SK-N-MC (cell line): ENCODE results near the gene DLL1.
"Not testable (repeated sequence)": the region's sequence is repeated elsewhere in the genome, so short reads cannot be mapped to it uniquely, and the experiment has no call there.

Source experiments
- DNase-seq: peaks from one replicate; pipeline ENCODE4 v3.0.0-alpha.2; 2011; ENCODE audit warnings: low read depth, low spot score
- H3K27ac ChIP-seq: fragments of 200-600 bp; sonication (generic); 2 replicates; pipeline ENCODE4 v1.5.1; 2016; ENCODE audit warnings: mixed run types
- H3K36me3 ChIP-seq: fragments of 200-600 bp; sonication (generic); 2 replicates; pipeline ENCODE4 v1.6.1; 2017; ENCODE audit warnings: antibody characterized with exemption, low read length, mixed read lengths; ENCODE audit not compliant: insufficient read depth
- H3K4me3 ChIP-seq: fragments of 200-600 bp; sonication (generic); 2 replicates; pipeline ENCODE4 v1.5.1; 2016
- H3K9ac ChIP-seq: fragments of 200-600 bp; sonication (generic); 2 replicates; pipeline ENCODE4 v1.8.0; 2017; ENCODE audit warnings: mixed run types, mixed read lengths; ENCODE audit not compliant: insufficient read length
- H3K9me3 ChIP-seq: fragments of 200-600 bp; sonication (generic); 2 replicates; pipeline ENCODE4 v1.6.1; 2017; ENCODE audit warnings: low read depth, mild to moderate bottlenecking, antibody characterized with exemption, low read length, moderate library complexity, mixed read lengths
- EZH2 ChIP-seq: fragments of 200-600 bp; sonication (generic); IDR thresholded peaks from one replicate; pipeline ENCODE4 v1.6.1; 2017; ENCODE audit warnings: antibody characterized with exemption
- FOXP2 ChIP-seq: optimal IDR thresholded peaks from 2 replicates; pipeline ENCODE3; 2011; ENCODE audit warnings: mild to moderate bottlenecking, moderate library complexity; ENCODE audit not compliant: insufficient read depth; ENCODE audit errors: extremely low read length, control extremely low read depth
- POLR2AphosphoS5 ChIP-seq: IDR thresholded peaks from 2 replicates; pipeline ENCODE4 v1.6.1; 2012; ENCODE audit warnings: mild to moderate bottlenecking, low read depth, low read length, borderline replicate concordance

DLL1 gene

GRCh38 chr6:170290296-170291128 lies at the start of gene DLL1:
TSS of gene DLL1 (minus strand) at chr6:170291078. CDS start at chr6:170290139, 939 bp downstream.
- H3K9ac ChIP-seq: no peak within 1 kb of the TSS
- H3K27ac ChIP-seq: no peak within 1 kb of the TSS
- H3K36me3 ChIP-seq: no peaks in the 10 kb centered on the region
- H3K4me3 ChIP-seq: peak within 1 kb of the TSS; percentile 83
- H3K9me3 ChIP-seq: no peaks in the 10 kb centered on the region
- DNase-seq: no peak
- TF ChIP-seq FOXP2: no peak
- no peak for TF ChIP-seq EZH2
- TF ChIP-seq POLR2AphosphoS5: no peak

GRCh38 chr6:170335199-170335598 lies 44.3 kb upstream of the DLL1 start:
- DNase-seq, H3K4me3 ChIP-seq: not testable (repeated sequence)

GRCh38 chr6:170329321-170329720 lies 38.4 kb upstream of the DLL1 start:
- H3K27ac ChIP-seq: no peak overlapping the region
- H3K9ac ChIP-seq: no peak overlapping the region
- no peak overlapping the region for H3K4me3 ChIP-seq
- no peak for TF ChIP-seq EZH2
- no peak for TF ChIP-seq FOXP2
- no peak for TF ChIP-seq POLR2AphosphoS5
- no peak for DNase-seq
- H3K36me3 ChIP-seq: peaks cover 43% of the 10 kb centered on the region
- H3K9me3 ChIP-seq: no peaks in the 10 kb centered on the region

More at GRCh38 chr6:170335199-170335598, 44.3 kb upstream of the DLL1 start:
- peaks cover 29% of the 10 kb centered on the region for H3K36me3 ChIP-seq
- not testable (repeated sequence) for H3K9me3 ChIP-seq, H3K27ac ChIP-seq, H3K9ac ChIP-seq

GRCh38 chr6:170317718-170318117 lies 26.8 kb upstream of the DLL1 start:
- Histone ChIP-seq H3K9ac (no peak overlapping the region), H3K36me3 (peaks cover 24% of the 10 kb centered on the region), H3K27ac (0 out of 2 replicates have a peak overlapping the region, but pooled peaks have one; percentile 20), H3K4me3 (no peak overlapping the region), H3K9me3 (no peaks in the 10 kb centered on the region)
- DNase-seq: peak; percentile 18
- TF ChIP-seq FOXP2 (no peak), POLR2AphosphoS5 (no peak), EZH2 (no peak)

- H3K36me3 ChIP-seq: peaks cover 24% of the 10 kb centered on the region
- H3K9me3 ChIP-seq: no peaks in the 10 kb centered on the region
These were observed 26.2 kb upstream of the DLL1 start for GRCh38 chr6:170317076-170317475.

GRCh38 chr6:170316071-170316470 lies 25.2 kb upstream of the DLL1 start:
- no peak overlapping the region for H3K9ac ChIP-seq
- H3K9me3 ChIP-seq: no peaks in the 10 kb centered on the region
- peaks cover 27% of the 10 kb centered on the region for H3K36me3 ChIP-seq
- no peak for DNase-seq
- no peak overlapping the region for H3K4me3 ChIP-seq
- no peak for TF ChIP-seq EZH2
- TF ChIP-seq POLR2AphosphoS5: no peak
- TF ChIP-seq FOXP2: no peak
- no peak overlapping the region for H3K27ac ChIP-seq

More at GRCh38 chr6:170317076-170317475, 26.2 kb upstream of the DLL1 start:
- H3K9ac ChIP-seq: no peak overlapping the region
- DNase-seq: no peak
- 0 out of 2 replicates have a peak overlapping the region, but pooled peaks have one; percentile 20 for H3K27ac ChIP-seq
- TF ChIP-seq EZH2 (no peak), FOXP2 (no peak), POLR2AphosphoS5 (no peak)
- H3K4me3 ChIP-seq: no peak overlapping the region

GRCh38 chr6:170314983-170315382 lies 24.1 kb upstream of the DLL1 start:
- Histone ChIP-seq H3K4me3 (no peak overlapping the region), H3K9ac (no peak overlapping the region), H3K9me3 (no peaks in the 10 kb centered on the region), H3K36me3 (peaks cover 25% of the 10 kb centered on the region), H3K27ac (no peak overlapping the region)
- no peak for DNase-seq
- TF ChIP-seq FOXP2: no peak
- TF ChIP-seq POLR2AphosphoS5: no peak
- TF ChIP-seq EZH2: no peak

GRCh38 chr6:170313716-170314295 lies 22.9 kb upstream of the DLL1 start:
- no peak overlapping the region for H3K9ac ChIP-seq
- H3K27ac ChIP-seq: no peak overlapping the region
- peaks cover 21% of the 10 kb centered on the region for H3K36me3 ChIP-seq
- H3K9me3 ChIP-seq: no peaks in the 10 kb centered on the region
- no peak for DNase-seq
- no peak for TF ChIP-seq FOXP2
- TF ChIP-seq EZH2: no peak
- TF ChIP-seq POLR2AphosphoS5: no peak
- no peak overlapping the region for H3K4me3 ChIP-seq

GRCh38 chr6:170312876-170313275 lies 22.0 kb upstream of the DLL1 start:
- Histone ChIP-seq H3K9ac (no peak overlapping the region), H3K9me3 (no peaks in the 10 kb centered on the region), H3K4me3 (no peak overlapping the region), H3K27ac (no peak overlapping the region), H3K36me3 (peaks cover 11% of the 10 kb centered on the region)
- TF ChIP-seq POLR2AphosphoS5: no peak
- TF ChIP-seq EZH2: no peak
- TF ChIP-seq FOXP2: no peak
- DNase-seq: no peak
